GM12878 (cell line): ENCODE measurements around the gene NOP14. TPM values are rescaled to one million over a fixed set of nuclear protein-coding genes. Genes with fewer than 3 reads are reported as not detected.

Experiments used
- MYC ChIP-seq: IDR thresholded peaks from 2 replicates; pipeline ENCODE4 v1.6.1; 2011; ENCODE audit warnings: mild to moderate bottlenecking, low read length, moderate library complexity, inconsistent platforms; ENCODE audit not compliant: insufficient read depth, insufficient replicate concordance, insufficient read length, severe bottlenecking
- REST ChIP-seq: IDR thresholded peaks from 2 replicates; pipeline ENCODE4 v1.6.1; 2012; ENCODE audit warnings: mild to moderate bottlenecking, low read depth, low read length
- ZNF217 ChIP-seq: fragments of 450-650 bp; IDR thresholded peaks from 2 replicates; pipeline ENCODE4 v1.6.1; 2017; ENCODE audit warnings: antibody characterized with exemption, mild to moderate bottlenecking
- polyA plus RNA-seq, 11 experiments: library from polyadenylated mRNA; depleted of rRNA in 4 of 11; unstranded in 6 of 11; stranded (reverse) in 5 of 11; fragments of >200 nt; fragmentation: Nextera tagmentation in 4 of 11; fragmentation: Illumina TruSeq in 1 of 11; extraction: Ambion mirVana in 4 of 11; extraction: Trizol in 1 of 11; gene quantifications; 1 replicate in 1 of 11; 2 replicates in 10 of 11; pipeline versions ENCODE4 v1.2.1 to v1.2.3, GENCODE V29; 2011 to 2016; ENCODE audit warnings: inconsistent platforms in 2 of 11, missing spikeins in 2 of 11, low read depth in 1 of 11
- total RNA-seq, 4 experiments: library from RNA; depleted of rRNA in 3 of 4; stranded (reverse); fragments of >200 nt in 3 of 4; fragmentation: Illumina TruSeq in 1 of 4; extraction: Trizol in 1 of 4; gene quantifications; 2 replicates each; pipeline versions ENCODE4 v1.2.1 to v1.2.3, GENCODE V29; 2013 to 2021
- TF ChIP-seq, protein P1 (sequence below): fragments of 450-650 bp; IDR thresholded peaks from 2 replicates; pipeline ENCODE4 v1.6.1; 2014; ENCODE audit warnings: mild to moderate bottlenecking
- TF ChIP-seq, protein P2 (sequence below): IDR thresholded peaks from 2 replicates; pipeline ENCODE4 v1.6.1; 2011; ENCODE audit warnings: borderline replicate concordance, low read depth, mild to moderate bottlenecking, moderate library complexity, mixed read lengths, low read length; ENCODE audit not compliant: insufficient read depth; ENCODE audit errors: extremely low read length

The NOP14 gene
- total and polyA plus RNA-seq, 10 of the 15 experiments (the other 5 are each of a cell fraction or from before 2014, with no cell fraction given), result 13.8 to 80.6 (median 49.7) TPM

- TF ChIP-seq REST (no peak), ZNF217 (no peak), MYC (no peak)
- TF ChIP-seq, protein P1, sequence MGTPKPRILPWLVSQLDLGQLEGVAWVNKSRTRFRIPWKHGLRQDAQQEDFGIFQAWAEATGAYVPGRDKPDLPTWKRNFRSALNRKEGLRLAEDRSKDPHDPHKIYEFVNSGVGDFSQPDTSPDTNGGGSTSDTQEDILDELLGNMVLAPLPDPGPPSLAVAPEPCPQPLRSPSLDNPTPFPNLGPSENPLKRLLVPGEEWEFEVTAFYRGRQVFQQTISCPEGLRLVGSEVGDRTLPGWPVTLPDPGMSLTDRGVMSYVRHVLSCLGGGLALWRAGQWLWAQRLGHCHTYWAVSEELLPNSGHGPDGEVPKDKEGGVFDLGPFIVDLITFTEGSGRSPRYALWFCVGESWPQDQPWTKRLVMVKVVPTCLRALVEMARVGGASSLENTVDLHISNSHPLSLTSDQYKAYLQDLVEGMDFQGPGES, result no peak
- TF ChIP-seq, protein P2, sequence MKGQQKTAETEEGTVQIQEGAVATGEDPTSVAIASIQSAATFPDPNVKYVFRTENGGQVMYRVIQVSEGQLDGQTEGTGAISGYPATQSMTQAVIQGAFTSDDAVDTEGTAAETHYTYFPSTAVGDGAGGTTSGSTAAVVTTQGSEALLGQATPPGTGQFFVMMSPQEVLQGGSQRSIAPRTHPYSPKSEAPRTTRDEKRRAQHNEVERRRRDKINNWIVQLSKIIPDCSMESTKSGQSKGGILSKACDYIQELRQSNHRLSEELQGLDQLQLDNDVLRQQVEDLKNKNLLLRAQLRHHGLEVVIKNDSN, result no peak
Observed at GRCh38 chr4:2931512-2932301, 31.5 kb downstream of the NOP14 start (continued).
